Measurements from ENCODE around the gene MAP3K20.

DNA sequence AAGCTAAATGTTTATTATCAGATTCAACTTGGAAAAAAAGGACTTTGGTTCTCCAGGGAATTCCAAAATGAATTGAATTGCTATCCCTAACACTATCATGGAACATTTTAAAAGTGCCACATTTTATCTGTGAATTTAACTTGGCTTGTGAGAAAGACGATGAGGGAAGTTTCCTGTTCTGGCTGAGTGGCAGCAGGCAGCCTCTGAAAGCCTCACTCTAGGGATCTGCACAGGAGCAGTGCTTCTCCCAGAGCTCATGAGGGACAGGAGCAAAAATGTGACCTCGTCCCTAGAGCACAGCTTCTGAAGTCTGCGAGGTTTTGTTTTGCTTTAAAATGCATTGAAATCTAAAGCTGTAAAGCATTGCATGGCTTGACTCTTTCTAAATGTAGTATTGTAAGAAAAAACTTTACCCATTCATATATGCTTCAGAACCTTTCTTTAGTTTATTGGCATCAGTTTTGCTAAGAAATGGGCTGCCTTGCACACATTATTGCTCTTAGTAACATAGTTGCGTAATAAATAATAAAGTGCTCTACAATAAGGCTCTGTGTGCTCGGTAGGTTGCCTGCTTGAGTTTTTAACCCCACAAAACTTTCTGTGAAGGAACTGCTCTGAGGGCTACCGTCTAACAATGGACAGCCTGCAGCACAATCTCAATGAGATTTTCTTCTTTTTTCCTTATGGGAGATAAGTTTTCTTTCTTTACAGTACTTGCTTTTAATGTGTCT lies 142.8 kb downstream of the MAP3K20 start:
- no peak for TF ChIP-seq CTCF (IDR thresholded peaks at IDR 0.05)
- no peak for TF ChIP-seq POLR2A (IDR thresholded peaks at IDR 0.05)

Measured in Peyer's patch (tissue), 4 donors.